Measurements from ENCODE around the gene KXD1. TPM values are rescaled to one million over a fixed set of nuclear protein-coding genes. Genes with fewer than 3 reads are reported as not detected.
"Not testable (repeated sequence)": the region's sequence is repeated elsewhere in the genome, so short reads cannot be mapped to it uniquely, and the experiment has no call there.

KXD1 gene
- total RNA-seq, 1 experiment from 2014 or later: 195 TPM

DNA sequence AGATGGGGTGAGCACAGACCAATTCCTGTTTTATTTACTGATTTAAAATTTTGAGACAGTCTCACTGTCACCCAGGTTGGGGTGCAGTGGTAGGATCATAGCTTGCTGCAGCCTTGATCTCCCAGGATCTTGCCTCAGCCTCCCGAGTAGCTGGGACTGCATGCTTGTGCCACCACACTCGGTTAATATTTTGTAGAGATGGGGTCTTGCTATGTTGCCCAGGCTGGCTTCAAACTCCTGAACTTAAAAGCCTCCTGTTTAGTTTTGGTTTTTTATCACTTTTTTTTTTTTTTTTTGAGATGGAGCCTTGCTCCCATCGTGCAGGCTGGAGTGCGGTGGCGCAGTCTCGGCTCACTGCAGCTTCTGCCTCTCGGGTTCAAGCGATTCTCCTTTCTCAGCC is 18.7 kb downstream of the KXD1 start:
- no peak for DNase-seq (ENCODE audit: low read depth)

- DNase-seq (ENCODE audit: low read depth): no peak
Observed at GRCh38 chr19:18577365-18577914, 19.8 kb downstream of the KXD1 start.

DNA sequence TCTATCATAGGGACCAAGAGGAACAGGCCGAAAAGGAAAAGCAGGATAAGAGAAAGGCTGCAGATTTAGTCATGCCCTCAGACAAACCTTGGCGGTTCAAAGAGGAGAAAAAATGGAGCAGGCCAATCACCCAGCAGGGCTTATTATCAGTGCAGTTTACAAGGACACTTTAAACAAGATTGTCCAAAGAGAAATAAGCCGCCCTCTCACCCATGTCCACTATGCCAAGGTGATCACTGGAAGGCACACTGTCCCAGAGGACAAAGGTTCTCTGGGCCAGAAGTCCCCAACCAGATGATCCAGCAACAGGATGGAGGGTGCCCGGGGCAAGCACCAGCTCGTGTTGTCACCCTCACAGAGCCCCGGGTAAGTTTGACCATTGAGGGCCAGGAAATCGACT is 22.6 kb downstream of the KXD1 start:
- DNase-seq (ENCODE audit: low read depth): no peak

DNA sequence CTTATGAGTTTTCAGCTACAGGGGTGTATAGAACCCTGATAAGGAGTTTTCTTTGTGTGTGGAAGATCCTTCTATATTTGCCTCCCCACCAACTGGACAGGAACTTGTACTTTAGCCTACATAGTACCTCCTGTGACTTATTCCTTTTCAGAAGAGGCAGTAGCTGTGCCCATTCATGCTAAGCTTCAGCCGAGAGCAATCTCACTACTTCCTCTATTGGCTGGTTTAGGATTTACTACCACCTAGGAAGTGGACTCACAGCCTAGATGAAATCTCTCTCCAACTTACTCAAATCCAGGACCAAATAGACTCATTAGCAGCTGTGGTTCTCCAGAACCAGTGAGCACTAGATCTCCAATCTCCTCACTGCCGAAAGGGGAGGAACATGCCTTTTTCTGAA is 28.6 kb downstream of the KXD1 start:
- no peak for DNase-seq (ENCODE audit: low read depth)

- DNase-seq (ENCODE audit: low read depth): no peak
Observed at GRCh38 chr19:18587561-18587960, 29.9 kb downstream of the KXD1 start.

GRCh38 chr19:18587962-18588610 is 30.4 kb downstream of the KXD1 start:
- no peak for DNase-seq (ENCODE audit: low read depth)

DNA sequence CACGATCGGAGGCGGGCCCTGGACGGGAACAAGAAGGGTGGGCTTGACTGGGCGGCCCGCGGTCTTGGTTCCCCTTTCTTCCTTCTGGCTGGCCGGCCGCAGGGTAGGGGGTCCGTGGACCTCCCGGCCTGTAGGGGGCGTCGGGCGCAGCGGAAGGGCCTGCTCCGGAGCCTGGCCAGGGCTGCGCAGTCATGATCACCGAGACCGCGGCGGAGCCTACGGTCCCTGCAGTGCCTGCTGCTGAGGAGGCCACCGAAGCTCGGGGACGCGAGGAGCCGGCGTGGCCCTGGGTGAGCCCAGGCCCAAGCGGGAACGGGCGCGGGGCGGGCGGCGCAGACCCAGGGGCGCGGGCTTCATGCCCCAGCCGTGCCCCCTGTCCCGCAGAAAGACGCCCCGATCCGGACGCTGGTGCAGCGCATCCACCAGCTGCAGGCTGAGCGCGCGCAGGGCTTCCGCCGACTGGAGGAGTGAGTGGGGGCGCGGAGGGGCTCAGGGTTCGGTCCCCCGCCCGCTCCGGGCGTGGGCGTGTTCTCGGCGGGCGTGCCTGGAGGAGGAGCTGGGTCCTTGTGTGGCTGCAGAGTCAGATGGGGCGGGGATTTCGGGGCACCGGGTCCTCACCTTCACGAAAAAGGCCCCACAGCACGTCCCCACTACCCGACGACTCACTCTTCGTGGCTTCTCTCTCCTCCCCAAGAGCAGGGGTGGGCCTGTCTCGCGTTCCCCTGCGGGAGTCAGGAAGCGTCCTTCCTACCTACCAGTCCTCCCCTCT is 31.1 kb downstream of the KXD1 start, which contains the start of gene REX1BD:
TSS of gene REX1BD (plus strand) at position 188 of the 769 bp plus-strand sequence. CDS start at position 192, 4 bp downstream.
- DNase-seq (ENCODE audit: low read depth): peak; percentile 87

- peak; percentile 61 for DNase-seq (ENCODE audit: low read depth)
Observed at GRCh38 chr19:18589380-18590272, 32.0 kb downstream of the KXD1 start.

GRCh38 chr19:18590273-18591272 is 32.9 kb downstream of the KXD1 start:
- no peak for DNase-seq (ENCODE audit: low read depth)

DNA sequence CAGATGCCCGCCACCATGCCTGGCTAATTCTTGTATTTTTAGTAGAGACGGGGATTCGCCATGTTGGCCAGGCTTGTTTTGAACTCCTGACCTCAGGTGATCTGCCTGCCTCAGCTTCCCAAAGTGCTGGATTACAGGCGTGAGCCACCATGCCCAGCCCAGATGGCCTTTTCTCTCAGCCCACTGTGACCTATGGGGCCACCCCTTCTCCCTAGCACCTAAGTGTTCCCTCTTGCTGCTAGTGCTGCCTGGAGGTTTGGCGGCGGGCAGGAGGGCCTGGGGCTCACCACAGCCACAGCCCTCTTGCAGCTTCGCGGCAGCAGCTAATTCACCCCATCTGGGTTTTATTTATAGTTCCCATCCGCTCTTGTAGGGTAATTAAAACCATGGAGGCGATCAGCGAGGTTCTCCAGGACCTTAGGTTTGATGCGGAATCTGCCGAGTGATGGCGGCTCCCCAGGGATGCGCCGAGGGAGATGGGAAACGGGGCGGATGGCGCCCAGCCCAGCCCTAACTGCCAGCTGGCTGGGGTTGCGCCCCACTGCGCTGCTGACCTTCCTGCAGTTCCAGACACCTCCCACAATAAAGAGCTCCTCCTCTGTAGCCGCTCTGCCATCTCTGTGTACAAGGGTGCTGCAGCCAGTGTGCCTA is 34.2 kb downstream of the KXD1 start:
- no peak for DNase-seq (ENCODE audit: low read depth)

DNA sequence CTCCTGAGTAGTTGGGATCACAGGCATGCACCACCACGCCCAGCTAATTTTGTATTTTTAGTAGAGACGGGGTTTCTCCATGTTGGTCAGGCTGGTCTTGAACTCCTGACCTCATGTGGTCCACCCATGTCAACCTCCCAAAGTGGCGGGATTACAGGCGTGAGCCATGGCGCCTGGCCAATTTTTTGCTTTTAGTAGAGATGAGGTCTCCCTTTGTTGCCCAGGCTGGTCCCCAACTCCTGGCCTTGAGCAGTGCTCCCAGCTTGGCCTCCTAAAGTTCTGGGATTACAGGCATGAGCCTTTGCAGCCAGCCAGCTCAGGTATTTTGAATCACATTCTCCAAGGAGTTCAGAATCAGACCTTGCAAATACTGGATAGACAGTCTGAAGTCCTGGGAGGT is 35.1 kb downstream of the KXD1 start:
- DNase-seq (ENCODE audit: low read depth): not testable (repeated sequence)

DNA sequence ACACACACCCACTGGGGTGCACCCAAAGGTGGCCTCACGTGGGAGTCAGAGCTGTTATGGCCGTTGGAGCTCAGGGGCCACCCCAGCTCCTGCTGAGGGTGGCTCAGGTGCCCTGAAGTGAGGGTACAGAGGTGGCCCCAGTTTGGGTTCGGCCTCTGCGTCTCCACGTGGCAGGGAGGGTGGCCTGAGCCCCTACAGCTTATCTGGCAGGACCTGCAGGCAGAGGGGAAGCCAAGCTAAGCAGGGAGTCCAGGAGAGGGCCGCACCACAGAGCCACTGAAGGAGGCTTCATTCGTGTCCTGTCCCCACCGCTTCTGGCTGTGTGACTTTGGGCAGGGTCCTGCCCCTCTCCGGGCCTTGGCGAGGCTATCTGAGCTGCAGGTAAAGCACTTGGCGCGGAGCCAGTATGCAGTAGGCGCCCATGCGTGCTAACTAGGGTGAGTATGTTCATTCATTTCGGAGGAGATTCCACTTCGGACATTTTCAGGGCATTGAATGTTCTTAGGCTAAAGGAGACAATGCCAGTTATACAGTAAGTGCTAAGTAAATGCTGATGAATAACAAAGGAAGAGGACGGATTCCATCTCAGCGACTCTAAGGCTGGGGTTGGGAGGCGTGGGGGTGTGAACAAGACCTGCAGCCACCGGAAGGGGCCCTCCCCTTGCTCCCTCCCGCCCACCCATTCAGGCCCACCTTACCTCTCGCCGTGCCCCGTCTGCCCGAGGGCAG is 35.9 kb downstream of the KXD1 start:
- DNase-seq (ENCODE audit: low read depth): no peak

DNA sequence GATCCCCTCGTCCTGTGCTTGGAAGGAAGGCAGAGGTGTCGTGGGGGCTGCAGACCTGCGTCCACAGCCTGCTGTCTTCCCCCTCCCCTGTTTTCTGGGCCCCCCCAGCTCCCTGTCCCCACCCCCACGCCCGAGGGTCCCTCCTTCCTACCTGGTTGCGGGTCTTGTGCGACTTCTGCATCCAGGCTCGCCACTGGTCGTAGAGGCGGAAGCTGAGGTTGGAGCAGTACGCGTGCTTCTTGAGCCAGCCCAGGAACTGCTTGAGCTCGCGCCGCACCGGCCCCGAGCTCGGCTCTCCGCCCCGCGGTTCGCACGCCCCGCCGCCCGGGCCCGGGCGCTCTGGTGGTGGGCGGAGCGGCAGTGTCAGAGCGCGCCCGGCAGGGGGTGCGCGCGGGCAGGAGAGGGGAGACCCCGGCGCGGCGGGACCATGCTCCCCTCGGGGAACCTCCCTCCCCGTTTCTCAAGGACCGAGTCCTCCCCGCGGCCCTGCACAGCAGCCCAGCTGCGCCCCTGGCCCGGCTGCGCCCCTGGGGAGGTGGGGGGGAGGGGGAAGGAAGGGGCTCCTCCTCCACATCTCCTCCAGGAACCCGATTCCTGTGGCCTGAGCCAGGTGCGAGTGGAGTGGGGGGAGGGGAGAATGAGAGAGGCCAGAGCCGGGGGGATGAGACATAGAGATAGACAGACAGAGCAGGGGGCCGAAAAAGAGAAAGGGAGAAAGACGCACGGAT is 36.6 kb downstream of the KXD1 start:
- DNase-seq (ENCODE audit: low read depth): peak; percentile 59

DNA sequence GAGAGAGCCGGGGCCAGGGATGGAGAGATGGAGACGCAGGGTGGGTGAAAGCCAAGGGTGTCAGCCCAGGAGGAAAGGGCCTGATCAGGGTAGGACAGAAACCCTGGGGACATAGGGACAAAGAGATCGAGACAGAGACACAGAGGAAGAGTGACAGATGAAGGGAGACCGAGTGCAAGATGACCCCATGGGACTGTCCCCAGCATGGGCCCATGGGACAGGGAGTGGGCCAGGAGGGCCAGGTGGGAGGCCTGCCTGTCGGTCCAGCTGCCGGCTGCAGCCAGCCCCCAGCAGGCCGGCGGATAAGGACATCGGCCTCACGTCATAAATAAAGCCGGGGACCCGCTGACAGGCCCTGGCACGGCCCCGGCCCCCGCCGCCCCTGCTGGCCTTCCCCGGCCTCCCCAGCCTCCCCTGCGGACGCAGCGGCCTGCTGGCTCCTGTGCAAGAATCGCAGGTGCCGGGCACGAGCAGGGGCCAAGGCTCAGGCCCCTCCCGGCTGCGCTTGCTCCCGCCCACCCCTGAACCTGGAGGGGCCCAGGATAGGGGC is 37.2 kb downstream of the KXD1 start:
- DNase-seq (ENCODE audit: low read depth): no peak

- DNase-seq (ENCODE audit: low read depth): no peak
Observed at GRCh38 chr19:18595475-18595874, 37.8 kb downstream of the KXD1 start.

DNA sequence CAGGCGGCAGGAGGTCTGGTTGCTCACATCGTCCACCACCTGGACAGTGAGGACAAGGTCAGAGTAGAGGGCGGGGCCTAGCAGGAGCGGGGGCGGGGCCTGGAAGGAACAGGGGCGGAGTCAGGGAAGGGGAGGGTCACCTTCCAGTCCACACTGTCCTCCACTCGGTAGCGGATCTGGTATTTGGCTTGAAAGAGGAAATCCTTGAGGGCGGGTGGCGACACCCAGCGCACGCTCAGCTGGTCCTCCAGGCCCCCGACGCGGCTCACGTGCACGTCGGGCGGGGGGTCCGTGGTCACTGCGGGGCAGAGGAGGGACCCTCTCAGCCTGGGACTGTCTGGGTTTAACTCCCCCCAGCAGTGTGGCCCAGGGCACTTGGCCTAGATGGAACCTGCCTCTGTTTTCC is 39.1 kb downstream of the KXD1 start:
- no peak for DNase-seq (ENCODE audit: low read depth)

- DNase-seq (ENCODE audit: low read depth): no peak
Observed at GRCh38 chr19:18597809-18598660, 40.4 kb downstream of the KXD1 start.
